ENCODE data around the gene PRX.
"Not testable (repeated sequence)": the region's sequence is repeated elsewhere in the genome, so short reads cannot be mapped to it uniquely, and the experiment has no call there.

The PRX gene

DNA sequence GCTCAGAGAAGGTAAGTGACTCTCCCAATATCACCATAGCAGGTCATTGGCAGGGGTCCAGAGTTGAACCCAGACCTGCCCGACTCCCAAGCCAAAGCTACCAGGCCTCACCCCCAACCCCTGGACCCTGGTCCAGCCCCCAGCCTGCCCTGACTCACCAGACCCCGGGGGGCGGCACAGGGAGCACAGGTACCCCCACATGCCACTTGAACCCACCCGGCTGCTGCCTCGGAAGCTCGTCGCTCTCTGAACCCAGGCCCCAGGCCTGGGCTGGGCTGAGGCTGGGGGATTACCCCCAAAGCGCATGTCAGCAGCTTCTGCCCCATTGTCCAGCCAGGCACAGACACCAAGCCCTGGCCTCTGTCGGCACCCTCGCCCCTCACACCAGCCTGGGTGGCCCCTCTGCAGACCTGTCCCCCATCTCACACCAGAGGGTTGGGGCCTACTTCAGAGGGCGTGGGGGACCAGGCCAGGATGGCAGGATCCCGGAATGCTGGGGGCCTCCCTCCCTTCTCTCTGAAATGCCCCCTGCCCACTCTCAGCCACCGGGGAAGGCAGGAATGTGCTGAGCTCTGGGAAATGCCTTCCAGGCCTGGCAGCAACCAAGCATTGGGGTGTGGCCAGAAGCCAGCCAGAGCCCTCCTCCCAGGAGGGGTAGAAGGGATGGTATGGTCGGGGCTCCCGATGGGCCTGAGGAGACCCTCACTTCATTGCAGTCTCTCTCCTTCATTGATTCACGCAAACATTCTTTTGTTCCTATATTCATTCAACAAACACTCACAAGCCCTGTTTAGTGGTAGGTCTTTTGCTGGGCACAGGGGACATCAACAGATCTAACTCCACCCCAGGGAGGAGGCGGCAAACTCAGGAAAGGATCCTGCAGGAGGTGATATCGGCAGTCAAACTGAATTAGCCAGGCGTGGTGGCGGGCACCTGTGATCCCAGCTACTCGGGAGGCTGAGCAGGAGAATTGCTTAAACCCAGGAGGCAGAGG is 1.7 kb upstream of the PRX start:
- no peak for DNase-seq (ENCODE audit: low read depth in 1 of 2, low spot score in 1 of 2)

DNA sequence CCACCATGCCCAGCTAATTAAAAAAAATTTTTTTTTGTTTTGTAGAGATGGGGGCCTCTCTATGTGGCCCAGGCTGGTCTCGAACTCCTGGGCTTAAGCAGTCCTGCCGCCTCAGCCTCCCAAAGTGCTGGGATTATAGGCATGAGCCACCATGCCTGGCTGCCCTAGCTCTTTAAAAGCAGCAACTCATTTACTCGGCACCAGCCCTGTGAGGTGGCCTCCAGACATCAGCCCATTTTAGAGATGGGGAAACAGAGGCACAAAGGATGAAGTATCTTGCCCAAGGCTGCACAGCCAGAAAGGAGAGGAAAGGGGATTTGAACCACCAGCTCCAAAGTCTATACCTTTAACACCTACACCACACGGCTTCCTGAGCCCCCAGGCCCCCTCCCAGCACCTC is 312 bp downstream of the PRX start:
- no peak for DNase-seq (ENCODE audit: low read depth in 1 of 2, low spot score in 1 of 2)

DNA sequence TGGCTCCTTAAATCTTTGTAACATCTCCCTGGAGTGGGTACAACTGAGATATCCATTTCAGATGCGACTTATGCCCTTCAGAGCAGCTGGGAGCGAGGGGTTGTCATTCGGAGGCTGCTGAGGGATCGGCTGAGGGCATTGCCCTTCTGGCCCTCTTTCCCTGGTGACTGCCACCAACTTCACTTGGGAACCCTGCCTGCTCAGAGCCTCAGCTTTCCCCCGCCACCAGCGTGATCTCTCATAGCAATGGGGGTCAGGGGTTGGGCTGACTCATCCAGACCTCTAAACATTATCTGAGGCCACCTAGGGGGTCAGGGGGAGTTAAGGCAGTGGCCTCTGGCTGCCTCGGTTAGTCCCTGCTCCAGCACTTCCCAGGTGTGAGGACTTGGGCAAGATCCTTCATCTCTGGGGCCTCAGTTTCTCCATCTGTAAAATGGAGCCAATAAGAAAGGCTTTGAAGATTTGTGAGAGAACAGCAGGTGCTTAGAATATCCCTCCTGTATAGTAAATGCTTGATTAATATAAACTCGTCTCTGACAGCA is 1.1 kb downstream of the PRX start:
- no peak for DNase-seq (ENCODE audit: low read depth in 1 of 2, low spot score in 1 of 2)

DNA sequence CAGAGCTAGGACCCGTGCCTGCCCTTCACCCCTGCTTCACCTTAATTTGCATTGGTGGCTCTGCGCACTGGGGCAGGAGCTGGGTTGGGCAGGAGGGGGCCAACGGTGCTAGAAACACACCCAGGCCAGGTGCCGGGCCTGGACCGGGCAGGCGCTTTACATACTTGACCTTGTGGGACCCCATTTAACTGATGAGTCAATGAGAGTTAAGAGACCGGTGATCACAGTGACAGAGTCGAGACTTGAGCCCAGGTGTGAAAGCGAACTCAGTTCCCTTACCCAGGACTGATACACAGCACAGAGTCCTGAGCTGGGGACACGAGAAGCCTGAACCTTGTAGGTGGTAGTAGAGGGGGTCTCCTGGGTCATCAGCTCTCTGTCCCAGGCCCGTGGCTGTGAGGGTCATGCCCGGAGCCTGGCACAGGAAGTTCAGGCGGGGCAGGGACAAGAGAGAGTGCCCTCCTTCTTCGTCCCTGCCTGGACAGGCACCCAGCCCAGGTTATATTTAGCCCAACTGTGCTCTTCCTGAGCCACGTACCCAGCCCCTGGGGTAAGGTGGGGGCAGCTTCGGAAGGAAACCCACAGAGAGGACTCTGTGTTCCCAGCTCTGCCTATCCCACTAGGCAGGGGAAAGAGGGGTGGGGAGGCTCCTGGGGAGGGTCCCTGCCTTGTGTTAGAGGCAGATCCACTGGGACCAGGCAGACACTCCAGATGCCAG is 1.9 kb downstream of the PRX start:
- DNase-seq (ENCODE audit: low read depth in 1 of 2, low spot score in 1 of 2): no peak

DNA sequence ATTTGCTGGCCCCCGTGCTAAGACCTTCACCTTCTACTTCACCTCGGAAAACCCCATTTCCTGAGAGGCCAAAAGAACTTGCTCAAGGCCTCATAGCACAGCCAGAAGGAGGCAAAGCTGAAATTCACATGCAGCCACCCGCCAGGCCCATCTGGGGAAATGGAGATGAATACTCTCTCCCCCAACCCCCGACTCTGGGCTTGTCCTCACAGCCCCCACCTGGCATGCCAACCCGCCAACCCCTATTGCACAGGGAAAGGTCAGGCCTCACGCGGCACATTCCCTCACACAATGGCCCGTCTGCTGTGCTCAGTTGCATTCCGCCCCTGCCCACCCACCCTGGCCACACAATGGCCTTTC is 3.2 kb downstream of the PRX start:
- DNase-seq (ENCODE audit: low read depth in 1 of 2, low spot score in 1 of 2): no peak

DNA sequence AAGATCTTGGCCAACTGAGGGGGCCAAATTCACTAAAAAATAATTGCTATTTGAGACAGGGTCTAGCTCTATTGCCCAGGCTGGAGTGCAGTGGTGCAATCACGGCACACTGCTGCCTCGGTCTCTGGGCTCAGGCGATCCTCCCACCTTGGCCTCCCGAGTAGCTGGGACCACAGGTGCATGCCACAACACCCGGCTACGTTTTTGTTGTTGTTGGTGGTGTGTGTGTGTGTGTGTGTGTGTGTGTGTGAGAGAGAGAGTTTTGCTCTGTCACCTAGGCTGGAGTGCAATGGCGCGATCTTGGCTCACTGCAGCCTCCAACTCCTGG is 4.6 kb downstream of the PRX start:
- DNase-seq (ENCODE audit: low read depth in 1 of 2, low spot score in 1 of 2): not testable (repeated sequence)

DNA sequence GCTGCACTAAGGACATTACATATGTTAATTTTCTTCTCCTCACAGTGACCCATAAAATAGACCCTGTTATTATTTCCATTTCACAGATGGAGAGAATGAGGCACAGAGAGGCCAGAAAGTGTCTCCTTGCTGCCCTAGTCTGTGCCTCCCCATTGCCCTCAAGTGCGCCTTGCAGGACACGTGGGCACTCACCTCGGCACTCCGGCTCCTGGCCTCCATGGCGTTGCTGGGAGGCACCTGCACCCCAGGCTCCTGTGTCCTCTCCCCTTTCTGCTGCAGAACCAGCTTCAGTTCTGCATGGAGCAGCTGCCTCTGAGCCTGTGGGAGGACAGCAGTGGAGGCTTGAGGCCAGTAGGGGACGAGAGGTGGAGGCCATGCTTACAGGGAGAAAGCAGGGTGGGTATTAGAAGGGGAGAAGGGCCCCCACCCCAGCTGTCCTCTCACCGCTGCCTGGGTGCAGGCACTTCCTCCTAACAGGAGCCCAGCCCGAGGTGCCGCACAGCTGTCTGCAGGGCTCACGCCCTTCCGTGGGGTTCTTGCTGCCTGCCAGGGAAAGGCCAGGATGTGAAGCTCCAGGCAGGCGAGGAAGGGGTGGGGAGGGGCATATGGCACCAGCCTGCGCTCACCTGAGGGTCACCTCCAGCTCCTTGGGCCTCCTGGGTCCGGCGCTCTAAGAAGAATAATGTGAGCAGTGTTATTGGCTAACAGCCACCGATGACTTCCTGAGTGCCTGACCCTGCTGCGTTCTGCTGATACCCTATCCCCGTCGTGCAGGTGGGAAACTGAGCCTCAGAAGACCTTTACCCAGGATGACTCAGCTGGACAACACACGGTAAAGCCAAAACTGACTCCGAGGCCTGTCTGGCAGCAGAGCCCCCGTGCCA is 5.2 kb downstream of the PRX start:
- no peak for DNase-seq (ENCODE audit: low read depth in 1 of 2, low spot score in 1 of 2)

DNA sequence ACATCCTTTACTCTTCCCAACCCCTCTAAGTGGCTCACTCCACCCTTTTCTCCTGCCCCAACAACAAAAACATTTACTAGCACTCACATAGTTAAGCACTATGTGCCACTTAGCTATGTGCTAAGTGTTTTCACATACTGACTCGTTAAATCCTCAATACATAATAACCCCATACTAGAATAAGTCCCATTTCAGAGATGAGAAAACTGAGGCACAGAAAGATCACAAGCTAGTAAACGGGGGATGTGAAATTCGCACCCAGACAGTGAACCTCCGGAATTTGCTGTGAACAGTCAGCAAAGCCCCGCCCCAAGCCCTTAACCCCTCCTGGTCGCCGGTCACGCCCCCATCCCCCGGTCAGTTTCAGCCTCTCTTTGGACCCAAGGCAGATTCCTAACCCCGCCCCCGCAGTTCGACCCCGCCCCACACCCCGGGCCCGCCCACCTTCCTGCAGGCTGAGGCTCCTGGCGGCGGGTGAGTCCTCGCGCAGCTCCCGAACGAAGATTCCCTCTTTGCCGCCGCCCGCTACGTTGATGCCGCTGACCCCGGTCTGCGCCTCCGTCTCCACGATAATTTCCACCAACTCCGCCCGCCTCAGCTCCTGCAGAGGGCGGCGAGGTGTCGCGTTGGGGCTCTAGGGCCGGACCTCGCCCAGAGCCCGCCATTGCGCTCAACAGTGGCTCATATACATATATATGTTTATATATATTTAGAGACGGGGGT is 9.8 kb downstream of the PRX start:
- peak; percentile 56 to 63 for DNase-seq (ENCODE audit: low read depth in 1 of 2, low spot score in 1 of 2)

DNA sequence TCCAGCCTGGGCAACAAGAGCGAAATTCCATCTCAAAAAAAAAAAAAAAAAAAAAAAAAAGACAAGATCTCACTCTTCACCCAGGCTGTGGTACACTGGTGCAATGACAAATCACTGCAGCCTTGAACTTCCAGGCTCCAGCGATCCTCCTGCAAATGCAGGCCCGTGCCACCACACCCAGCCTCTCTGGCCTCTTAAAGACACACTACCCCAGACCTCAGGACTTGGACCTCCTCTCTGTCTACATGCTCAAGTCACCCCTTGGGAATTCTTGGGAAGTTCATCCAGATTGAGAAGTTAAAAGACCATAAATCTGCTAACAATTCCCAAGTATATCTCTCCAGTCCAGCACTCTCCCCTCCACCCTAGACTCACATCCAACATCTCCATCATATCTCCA is 12.6 kb downstream of the PRX start:
- no peak for DNase-seq (ENCODE audit: low read depth in 1 of 2, low spot score in 1 of 2)

DNA sequence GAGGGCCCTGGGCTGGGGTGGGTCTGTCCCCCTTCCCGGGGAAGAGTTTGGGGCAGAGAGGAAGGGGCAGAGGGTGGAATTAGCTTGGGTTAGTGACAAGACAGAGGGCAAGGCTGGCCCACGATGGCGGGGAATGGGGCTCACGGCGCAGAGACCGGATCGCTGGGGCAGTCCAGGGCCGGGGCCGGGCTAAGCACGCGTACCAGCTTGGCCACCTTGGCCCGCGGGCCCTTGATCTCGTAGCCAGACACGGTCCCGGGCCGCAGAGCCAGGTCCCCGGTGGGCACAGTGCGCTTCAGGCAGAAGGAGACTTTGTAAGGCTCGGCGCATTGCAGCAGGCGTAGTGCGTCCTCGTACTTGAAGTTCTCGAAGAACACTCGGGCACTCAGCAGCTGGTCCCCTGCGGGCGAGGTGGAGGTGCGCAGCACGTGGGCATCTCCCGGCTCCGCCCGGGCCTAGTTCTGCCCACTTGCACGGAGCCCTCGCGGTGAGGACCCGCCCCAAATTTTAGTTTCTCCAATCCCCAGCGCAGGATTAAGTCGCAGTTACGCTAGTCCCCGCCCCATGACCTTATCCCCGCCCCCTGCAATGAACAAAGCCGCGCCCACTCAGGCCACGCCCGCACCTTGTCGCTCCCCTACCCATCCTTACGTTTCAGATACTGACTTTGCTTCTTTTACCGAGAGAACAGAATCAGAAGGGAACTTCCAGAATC is 14.6 kb downstream of the PRX start:
- peak in 1 of 2 donors; percentile 29 for DNase-seq (ENCODE audit: low read depth in 1 of 2, low spot score in 1 of 2)

DNA sequence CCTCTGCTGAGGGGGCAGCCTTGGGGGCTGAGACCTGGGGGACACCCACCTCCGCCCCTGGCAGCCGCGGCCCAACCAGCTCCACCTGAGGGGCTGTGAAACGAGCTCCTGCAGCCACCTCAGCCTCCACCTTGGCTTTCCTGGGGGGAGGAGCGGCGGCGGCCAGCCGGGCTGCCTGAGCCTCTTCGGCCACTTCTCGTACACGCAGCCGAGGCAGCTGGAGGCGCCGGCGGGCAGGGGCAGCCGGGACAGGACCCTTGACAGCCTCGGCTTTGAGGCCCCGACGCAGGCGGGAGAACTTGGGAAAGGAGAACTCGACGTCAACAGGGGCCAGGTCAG is 15.6 kb downstream of the PRX start:
- DNase-seq (ENCODE audit: low read depth in 1 of 2, low spot score in 1 of 2): no peak

DNA sequence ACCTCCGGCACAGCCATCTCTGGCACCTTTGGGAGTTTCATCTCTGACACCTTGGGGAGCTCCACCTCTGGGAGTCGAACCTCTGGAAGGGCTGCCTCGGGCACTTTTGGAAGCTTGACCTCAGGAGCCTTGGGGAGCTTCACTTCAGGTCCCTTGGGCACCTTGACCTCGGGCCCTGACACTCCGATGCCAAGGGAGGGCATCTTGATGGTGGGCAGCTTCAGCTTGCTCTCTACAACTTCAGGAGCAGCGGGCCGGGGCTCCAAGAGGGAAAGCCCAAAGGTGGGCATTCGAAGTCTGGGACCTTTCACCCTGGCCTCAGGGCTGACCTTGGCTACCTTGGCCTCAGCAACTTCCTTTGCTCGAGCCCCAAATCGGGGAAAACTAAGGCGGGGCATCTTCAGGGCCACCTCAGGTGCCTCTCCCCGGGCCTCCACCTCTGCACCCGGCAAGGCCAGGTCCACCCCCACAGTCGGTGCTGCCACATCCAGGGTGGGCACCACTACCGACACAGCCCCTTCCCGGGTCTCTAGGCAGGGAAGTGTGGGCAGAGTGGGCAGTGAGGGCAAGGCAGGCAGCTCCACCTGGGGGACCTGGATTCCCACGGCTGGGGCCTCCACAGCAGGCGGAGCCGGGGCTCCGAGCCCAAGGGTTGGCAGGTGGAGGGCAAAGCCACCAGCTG is 16.2 kb downstream of the PRX start:
- no peak for DNase-seq (ENCODE audit: low read depth in 1 of 2, low spot score in 1 of 2)

DNA sequence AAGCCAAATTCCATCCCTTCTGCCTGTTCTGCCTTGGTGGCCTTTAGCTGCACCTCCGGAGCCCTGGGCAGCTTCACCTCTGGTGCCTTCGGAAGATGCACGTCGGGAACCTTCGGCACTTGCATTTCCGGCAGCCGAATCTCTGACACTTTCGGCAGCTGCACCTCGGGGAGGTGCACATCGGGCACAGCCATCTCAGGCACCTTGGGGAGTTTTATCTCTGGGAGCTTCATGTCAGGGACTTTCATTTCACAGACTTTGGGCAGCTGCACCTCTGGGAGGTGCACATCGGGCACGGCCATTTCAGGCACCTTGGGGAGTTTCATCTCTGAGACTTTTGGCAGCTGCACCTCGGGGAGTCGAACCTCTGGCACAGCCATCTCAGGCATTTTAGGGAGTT is 17.2 kb downstream of the PRX start:
- DNase-seq (ENCODE audit: low read depth in 1 of 2, low spot score in 1 of 2): no peak

DNA sequence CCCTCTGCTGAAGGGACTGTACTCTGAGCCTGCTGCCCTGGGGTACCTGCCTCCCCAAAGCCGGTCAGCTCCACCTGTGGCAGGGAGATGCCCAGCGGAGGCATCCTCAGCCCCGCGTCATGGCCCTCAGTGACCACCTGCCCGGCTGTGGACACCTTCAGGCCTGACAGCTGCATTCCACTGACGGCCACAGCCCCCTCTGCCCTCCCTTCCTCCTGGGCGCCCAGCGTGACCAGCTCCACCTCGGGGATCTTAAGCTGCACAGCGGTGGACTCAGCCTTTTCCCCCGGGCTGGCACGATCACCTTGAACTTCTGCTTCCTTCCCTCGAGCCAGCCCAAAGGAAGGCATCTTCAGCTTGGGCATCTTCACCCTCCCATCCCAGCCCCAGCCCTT is 18.4 kb downstream of the PRX start:
- no peak for DNase-seq (ENCODE audit: low read depth in 1 of 2, low spot score in 1 of 2)

DNA sequence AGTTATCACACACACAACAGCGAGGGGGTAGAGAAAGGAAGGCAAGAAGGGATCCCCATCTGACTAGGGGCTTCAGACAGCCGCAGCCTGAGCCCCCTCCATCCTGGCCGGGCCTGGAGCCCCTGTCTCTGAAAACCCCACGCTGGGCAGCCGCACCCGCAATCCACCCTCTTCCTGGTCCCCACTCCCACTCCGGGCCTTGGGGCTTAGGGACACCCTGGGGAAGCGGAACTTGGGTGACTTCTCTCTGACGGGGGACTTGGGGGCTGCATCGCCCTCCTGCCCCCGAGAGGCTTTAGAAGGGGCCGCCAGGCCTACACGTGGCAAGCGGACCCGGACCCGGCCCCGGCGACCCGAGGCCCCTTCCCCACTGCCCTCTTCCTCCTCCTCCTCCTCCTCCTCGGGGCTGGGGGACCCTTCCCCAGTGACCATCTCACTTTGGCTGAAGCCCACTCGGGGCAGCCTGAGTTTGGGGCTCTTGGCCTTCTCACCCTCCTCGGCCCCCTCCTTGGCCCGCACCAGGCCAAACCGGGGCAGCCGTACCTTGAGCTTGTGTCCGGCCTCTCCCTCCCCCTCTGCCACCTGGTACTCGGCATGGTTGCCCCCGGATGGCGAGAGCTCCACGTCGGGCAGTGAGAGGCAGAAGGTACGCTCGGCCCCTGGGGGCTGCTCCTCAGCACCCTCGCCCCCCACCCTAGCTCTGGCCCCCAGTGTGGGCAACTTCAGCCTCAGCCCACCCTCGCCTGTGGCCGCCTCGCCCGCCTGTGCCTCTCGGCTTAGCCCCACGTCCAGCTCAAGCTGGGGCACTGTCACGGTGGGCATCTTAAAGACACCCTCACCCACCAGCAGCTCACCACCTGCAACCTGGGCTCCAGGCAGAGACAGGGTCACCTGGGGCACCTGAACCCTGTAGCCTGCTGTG is 19.0 kb downstream of the PRX start:
- DNase-seq (ENCODE audit: low read depth in 1 of 2, low spot score in 1 of 2): no peak

DNA sequence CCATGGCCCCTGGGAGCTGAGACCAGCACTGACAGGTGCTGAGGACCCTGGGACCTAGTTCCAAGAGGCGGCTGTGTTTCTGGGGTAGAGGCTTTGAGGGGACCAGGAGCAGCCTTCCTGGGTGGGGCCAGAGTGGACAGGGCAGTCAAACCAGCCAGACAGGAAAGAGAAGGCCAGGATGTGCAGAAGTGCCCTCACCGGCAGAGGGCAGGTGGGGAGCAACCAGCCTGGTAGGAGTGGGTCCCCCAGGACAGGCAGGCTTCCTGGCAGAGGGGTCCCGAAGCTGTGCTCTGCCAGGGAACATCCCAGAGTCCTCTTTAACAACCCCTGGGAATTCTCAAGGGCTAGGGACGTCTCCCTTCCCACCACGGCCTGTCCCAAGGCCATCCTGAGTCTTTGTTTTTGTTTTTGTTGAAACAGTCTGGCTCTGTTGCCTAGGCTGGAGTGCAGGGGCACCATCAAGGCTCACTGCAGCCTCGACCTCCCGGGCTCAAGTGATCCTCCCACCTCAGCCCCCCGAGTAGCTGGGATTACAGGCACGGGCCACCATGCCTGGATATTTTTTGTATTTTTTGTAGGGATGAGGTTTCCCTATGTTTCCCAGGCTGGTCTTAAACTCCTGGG is 20.2 kb downstream of the PRX start:
- no peak for DNase-seq (ENCODE audit: low read depth in 1 of 2, low spot score in 1 of 2)

DNA sequence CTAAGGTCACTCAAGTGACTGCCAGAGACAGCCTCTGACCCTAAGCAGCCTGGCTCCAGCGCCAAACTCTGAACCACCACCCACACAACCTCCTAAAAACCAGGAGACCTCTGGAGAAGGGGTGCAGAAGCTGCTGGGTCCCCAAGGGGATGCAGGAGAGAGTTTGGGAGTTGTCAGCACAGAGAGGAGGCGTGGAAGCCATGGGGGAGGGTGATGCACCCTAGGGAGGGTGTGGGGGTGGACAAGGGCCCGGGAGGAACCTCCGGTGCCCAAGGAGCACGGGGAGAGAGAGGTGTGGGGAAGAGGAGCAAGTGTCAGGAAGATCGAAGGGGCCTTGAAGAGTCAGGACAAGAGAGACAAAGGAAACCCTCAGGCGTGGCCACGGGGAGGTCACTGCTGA is 21.1 kb downstream of the PRX start:
- DNase-seq (ENCODE audit: low read depth in 1 of 2, low spot score in 1 of 2): no peak

DNA sequence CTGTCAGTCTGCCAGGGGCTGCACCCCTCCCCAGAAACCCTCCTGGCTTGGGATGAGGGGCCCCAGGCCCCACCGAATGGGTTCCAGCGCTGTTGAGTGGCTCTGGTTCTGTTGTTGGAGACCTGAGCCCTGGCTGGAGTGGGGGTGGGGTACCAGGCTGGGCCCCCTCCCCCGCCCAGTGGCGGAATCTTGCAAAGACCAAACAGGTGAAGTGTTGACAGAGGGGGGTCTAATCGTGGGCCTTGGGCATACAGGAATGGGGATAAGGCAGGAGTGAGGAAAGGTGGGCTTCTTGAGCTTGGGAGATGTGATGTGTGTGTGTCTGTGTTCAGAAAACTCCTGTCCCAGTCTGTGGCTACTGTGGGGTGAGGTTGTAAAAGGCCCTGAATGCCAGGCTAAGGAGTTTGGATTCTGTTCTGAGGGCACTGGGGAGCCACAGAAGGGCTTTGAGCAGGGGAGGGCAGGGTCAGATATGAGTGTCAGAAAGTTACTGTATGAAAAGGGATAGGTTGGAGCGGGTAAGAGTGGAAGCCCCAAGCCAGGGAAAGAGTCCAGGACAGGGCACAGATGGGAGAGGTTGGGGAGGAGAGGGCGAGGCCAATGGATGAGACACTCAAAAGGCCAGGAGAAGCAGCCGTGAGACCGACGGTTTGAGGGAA is 23.0 kb downstream of the PRX start, which contains the start of gene HIPK4:
Gene HIPK4, minus strand, starts transcription at position 98 of the 659 bp plus-strand sequence. CDS start 279 bp downstream, outside the sequence.
- DNase-seq (ENCODE audit: low read depth in 1 of 2, low spot score in 1 of 2): no peak

Measured in activated T-helper 1 cell treated with anti-CD3 and anti-CD28 coated beads, Interleukin-2, amount 50 U/mL, for 16 hours (primary cell).